Measurements from ENCODE around the gene PRDX4. TPM values are rescaled to one million over a fixed set of nuclear protein-coding genes. Genes with fewer than 3 reads are reported as not detected.
"Not testable (repeated sequence)": the region's sequence is repeated elsewhere in the genome, so short reads cannot be mapped to it uniquely, and the experiment has no call there.

The PRDX4 gene
- total and polyA plus RNA-seq, 4 donors, result 183 to 480 (median 412) TPM

DNA sequence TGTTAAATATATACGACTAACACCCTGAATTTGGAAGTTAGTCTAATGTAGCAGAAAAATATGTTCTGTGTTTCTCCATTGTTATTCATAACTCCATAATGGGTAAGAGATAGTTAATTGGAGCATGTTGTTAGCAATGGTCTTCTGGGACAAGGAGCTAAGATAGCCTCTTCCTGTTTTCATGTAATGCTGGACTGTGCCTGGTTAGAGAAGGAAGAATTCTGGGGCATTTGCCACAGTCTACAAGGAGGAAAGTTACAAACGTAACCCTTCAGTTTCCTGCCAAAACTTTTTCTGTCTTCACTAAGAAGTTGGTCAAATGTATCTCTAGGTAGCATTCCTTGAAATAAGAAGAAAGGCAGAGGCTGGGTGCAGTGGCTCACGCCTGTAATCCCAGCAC, 5.8 kb downstream of the PRDX4 start:
- H3K9me3 ChIP-seq (ENCODE audit: control insufficient read depth in 4 of 4, low read length in 3 of 4), result no peaks in the 10 kb centered on the region
- WGBS, result 82% methylated on average over 3 of the region's 3 CpGs

DNA sequence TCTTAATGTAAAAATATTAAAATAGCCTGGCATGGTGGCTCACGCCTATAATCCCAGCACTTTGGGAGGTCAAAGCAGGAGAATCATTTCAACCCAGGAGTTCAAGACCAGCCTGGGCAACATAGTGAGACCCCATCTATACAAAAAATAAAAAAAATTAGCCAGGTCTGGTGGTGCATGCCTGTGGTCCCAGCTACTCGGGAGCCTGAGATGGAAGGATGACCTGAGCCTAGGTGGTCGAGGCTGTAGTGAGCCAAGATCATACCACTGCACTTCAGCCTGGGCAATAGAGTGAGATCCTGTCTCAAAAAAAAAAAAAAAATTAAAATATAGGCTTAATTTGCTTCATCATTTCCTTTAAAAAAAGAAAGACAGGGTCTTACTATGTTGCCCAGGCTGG, 9.2 kb downstream of the PRDX4 start:
- H3K9me3 ChIP-seq (ENCODE audit: control insufficient read depth in 4 of 4, low read length in 3 of 4); H3K27me3 ChIP-seq (ENCODE audit: control insufficient read depth in 4 of 4, insufficient read depth in 4 of 4, low read length in 3 of 4); H3K4me1 ChIP-seq (ENCODE audit: control insufficient read depth in 4 of 4, insufficient read depth in 4 of 4, low read length in 3 of 4); H3K27ac ChIP-seq (ENCODE audit: low read depth in 1 of 2, low read length in 2 of 2); DNase-seq (ENCODE audit: low spot score); H3K4me3 ChIP-seq (ENCODE audit: low read depth in 1 of 3, low read length in 3 of 3); H3K9ac ChIP-seq (ENCODE audit: low read depth in 1 of 2, low read length in 2 of 2): not testable (repeated sequence)
- WGBS, result 100% methylated on average over 3 of the region's 3 CpGs
- peaks cover 0 to 26% (median 9%) of the 10 kb centered on the region in 4 donors for H3K36me3 ChIP-seq (ENCODE audit: control insufficient read depth in 4 of 4, insufficient read depth in 3 of 4, low read depth in 1 of 4, low read length in 3 of 4)

More for the DNA sequence above, 5.8 kb downstream of the PRDX4 start:
- Histone ChIP-seq H3K36me3 (ENCODE audit: control insufficient read depth in 4 of 4, insufficient read depth in 3 of 4, low read depth in 1 of 4, low read length in 3 of 4) (peaks cover 0 to 17% (median 9%) of the 10 kb centered on the region in 4 donors), H3K9ac (ENCODE audit: low read depth in 1 of 2, low read length in 2 of 2) (no peak overlapping the region), H3K27me3 (ENCODE audit: control insufficient read depth in 4 of 4, insufficient read depth in 4 of 4, low read length in 3 of 4) (no peaks in the 10 kb centered on the region), H3K27ac (ENCODE audit: low read depth in 1 of 2, low read length in 2 of 2) (no peak overlapping the region), H3K4me1 (ENCODE audit: control insufficient read depth in 4 of 4, insufficient read depth in 4 of 4, low read length in 3 of 4) (peaks cover 0 to 5% (median 2%) of the 10 kb centered on the region in 4 donors), H3K4me3 (ENCODE audit: low read depth in 1 of 3, low read length in 3 of 3) (no peak overlapping the region)
- TF ChIP-seq HNF4G (IDR thresholded peaks at IDR 0.05), result no peak
- no peak for TF ChIP-seq TAF1 (conservative IDR thresholded peaks at IDR 0.05)
- TF ChIP-seq JUND (IDR thresholded peaks at IDR 0.05), result no peak
- no peak for TF ChIP-seq SP1 (IDR thresholded peaks at IDR 0.05)
- no peak for TF ChIP-seq HNF4A (conservative IDR thresholded peaks at IDR 0.05)
- no peak for TF ChIP-seq CTCF (IDR thresholded peaks at IDR 0.05; ENCODE audit: low read depth, low read length, missing input control)
- no peak for TF ChIP-seq FOXA2 (IDR thresholded peaks at IDR 0.05)
- TF ChIP-seq, protein P1, sequence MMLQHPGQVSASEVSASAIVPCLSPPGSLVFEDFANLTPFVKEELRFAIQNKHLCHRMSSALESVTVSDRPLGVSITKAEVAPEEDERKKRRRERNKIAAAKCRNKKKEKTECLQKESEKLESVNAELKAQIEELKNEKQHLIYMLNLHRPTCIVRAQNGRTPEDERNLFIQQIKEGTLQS (IDR thresholded peaks at IDR 0.05), result no peak
- TF ChIP-seq, protein P2, sequence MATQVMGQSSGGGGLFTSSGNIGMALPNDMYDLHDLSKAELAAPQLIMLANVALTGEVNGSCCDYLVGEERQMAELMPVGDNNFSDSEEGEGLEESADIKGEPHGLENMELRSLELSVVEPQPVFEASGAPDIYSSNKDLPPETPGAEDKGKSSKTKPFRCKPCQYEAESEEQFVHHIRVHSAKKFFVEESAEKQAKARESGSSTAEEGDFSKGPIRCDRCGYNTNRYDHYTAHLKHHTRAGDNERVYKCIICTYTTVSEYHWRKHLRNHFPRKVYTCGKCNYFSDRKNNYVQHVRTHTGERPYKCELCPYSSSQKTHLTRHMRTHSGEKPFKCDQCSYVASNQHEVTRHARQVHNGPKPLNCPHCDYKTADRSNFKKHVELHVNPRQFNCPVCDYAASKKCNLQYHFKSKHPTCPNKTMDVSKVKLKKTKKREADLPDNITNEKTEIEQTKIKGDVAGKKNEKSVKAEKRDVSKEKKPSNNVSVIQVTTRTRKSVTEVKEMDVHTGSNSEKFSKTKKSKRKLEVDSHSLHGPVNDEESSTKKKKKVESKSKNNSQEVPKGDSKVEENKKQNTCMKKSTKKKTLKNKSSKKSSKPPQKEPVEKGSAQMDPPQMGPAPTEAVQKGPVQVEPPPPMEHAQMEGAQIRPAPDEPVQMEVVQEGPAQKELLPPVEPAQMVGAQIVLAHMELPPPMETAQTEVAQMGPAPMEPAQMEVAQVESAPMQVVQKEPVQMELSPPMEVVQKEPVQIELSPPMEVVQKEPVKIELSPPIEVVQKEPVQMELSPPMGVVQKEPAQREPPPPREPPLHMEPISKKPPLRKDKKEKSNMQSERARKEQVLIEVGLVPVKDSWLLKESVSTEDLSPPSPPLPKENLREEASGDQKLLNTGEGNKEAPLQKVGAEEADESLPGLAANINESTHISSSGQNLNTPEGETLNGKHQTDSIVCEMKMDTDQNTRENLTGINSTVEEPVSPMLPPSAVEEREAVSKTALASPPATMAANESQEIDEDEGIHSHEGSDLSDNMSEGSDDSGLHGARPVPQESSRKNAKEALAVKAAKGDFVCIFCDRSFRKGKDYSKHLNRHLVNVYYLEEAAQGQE (IDR thresholded peaks at IDR 0.05), result no peak
- no peak for TF ChIP-seq ZBTB33 (IDR thresholded peaks at IDR 0.05)
- no peak for TF ChIP-seq RAD21 (IDR thresholded peaks at IDR 0.05)
- no peak for TF ChIP-seq FOXA1 (IDR thresholded peaks at IDR 0.05)
- TF ChIP-seq YY1 (IDR thresholded peaks at IDR 0.05), result no peak
- TF ChIP-seq EGR1 (IDR thresholded peaks at IDR 0.05; ENCODE audit: low read depth in 2 of 2), result no peak
- no peak for TF ChIP-seq NR2F2 (IDR thresholded peaks at IDR 0.05)
- TF ChIP-seq GABPA (IDR thresholded peaks at IDR 0.05 in 1 of 2, conservative IDR thresholded peaks at IDR 0.05 in 1 of 2), result no peak
- no peak for DNase-seq (ENCODE audit: low spot score)
